Ovary (tissue), 9 donors: ENCODE results near the gene CDC26. TPM values are rescaled to one million over a fixed set of nuclear protein-coding genes. Genes with fewer than 3 reads are reported as not detected.

ENCODE experiments used
- DNase-seq, 5 donors: peaks; one replicate each; pipeline ENCODE4 v3.0.0-alpha.2; 2019 to 2020
- H3K27ac ChIP-seq, 2 donors: fragments of 200-600 bp; one replicate each; pipeline versions ENCODE4 v1.5.1 to v1.8.0; 2019 to 2022
- H3K27me3 ChIP-seq: fragments of 200-600 bp; one replicate; pipeline ENCODE4 v1.8.0; 2022
- H3K36me3 ChIP-seq: fragments of 200-600 bp; sonication (generic); one replicate; pipeline ENCODE4 v1.5.1; 2019
- H3K4me1 ChIP-seq: one replicate; pipeline ENCODE4 v1.8.1; 2013; ENCODE audit warnings: mild to moderate bottlenecking, moderate library complexity; ENCODE audit not compliant: insufficient read depth
- H3K4me3 ChIP-seq: fragments of 200-600 bp; sonication (generic); one replicate; pipeline ENCODE4 v1.5.1; 2017
- H3K9me3 ChIP-seq, 2 donors: fragments of 200-600 bp in 1 of 2; sonication (generic) in 1 of 2; one replicate each; pipeline versions ENCODE4 v1.5.1 to v1.8.1; 2013 to 2019; ENCODE audit warnings: mild to moderate bottlenecking in 1 of 2, moderate library complexity in 1 of 2
- EP300 ChIP-seq: sonication (generic); formaldehyde crosslinking; IDR thresholded peaks from one replicate; pipeline ENCODE4 v1.6.1; 2017; ENCODE audit warnings: antibody characterized with exemption
- POLR2A ChIP-seq: fragments of 450-650 bp; IDR thresholded peaks from one replicate; pipeline ENCODE4 v1.6.1; 2017; ENCODE audit warnings: antibody characterized with exemption, mild to moderate bottlenecking, moderate library complexity
- WGBS, 3 donors: extraction: QIAGEN DNeasy Blood & Tissue Kit in 1 of 3; methylation state at CpG; one replicate each; pipeline versions ENCODE4 v1.1.5 to v1.1.7; 2013 to 2017; 5-methylcytosine and 5-hydroxymethylcytosine counted together
- intact Hi-C, 4 donors: fragments of 100-400 bp; cut with DNase I; formaldehyde crosslinking; loops; one replicate each; pipeline versions ENCODE4 v1.11.0 to v1.15.1; 2022 to 2023
- polyA plus RNA-seq, 2 donors: library from polyadenylated mRNA; stranded (reverse); fragments of 200-250 nt in 1 of 2; fragments of 350-450 nt in 1 of 2; fragmentation: Illumina TruSeq in 1 of 2; extraction: RNeasy Lipid Tissue Mini Kit (QIAGEN cat#74804) in 1 of 2; gene quantifications; one replicate each; pipeline ENCODE4 v1.2.3, GENCODE V29; 2013 to 2014
- total RNA-seq, 7 donors: library from RNA; depleted of rRNA in 2 of 7; stranded (reverse); fragments of >200 nt in 2 of 7; fragmentation: NEBNext Ultra II Directional in 3 of 7; extraction: Animal tissue kit (Norgen Biotek cat#: 25700) in 3 of 7; gene quantifications; one replicate each; pipeline versions ENCODE4 v1.1.0 to v1.2.4, GENCODE V29; 2016 to 2023
- TF ChIP-seq, protein P1 (sequence below), 3 donors: fragments of 450-650 bp in 2 of 3; fragments of 200-600 bp in 1 of 3; IDR thresholded peaks; one replicate each; pipeline versions ENCODE4 v1.5.1 to v1.8.0; 2016 to 2022; ENCODE audit warnings: antibody characterized with exemption in 3 of 3, mild to moderate bottlenecking in 1 of 3
- donor health status: DM: no; HTN: no; CAD: no; lungs with moderate emphysema.
- donor health status: DM: no; HTN: no; CAD: no.
- donor health status: Bipolar disorder and iron deficiency.
- donor health status: DM: yes; HTN: yes; CAD: no.
- donor health status: DM: no; HTN: no; CAD: no.
- donor health status: DM: yes; HTN: yes; CAD: no.

CDC26 gene
- total and polyA plus RNA-seq, 9 donors = 24.2 to 57.3 (median 27.7) TPM

DNA sequence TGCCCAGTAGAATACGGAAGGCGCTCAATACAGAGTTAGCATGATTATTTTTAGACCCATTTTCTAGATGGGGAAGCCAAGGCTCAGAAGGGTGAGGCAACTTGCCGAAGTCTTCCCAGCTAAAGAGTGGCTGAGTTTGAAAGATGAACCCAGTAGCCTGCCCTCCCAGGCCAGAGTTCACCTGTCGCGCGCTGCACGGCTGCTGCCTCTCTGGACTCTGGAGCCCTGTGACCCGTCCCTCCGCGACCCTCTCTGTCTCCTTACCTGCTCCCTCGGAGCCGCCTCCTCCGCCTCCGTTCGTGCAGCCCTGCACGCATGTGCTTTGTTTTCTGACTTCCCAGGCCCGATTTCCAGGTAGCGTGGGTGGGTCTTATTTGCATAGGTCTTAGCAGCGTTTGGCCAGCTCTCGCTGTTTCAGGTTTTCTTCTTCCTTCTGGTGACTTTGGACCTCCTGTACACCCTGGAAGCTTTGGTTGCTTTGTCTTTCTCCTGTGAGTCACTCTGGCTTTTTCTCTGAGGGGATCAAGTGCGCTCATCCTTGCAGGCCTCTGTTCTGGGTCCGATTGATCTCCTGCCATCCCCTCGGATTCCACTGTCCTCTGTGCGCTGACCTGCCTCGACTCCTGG lies 27.5 kb upstream of the CDC26 start, which contains the start of gene RNF183:
RNF183 (minus strand) TSS at position 585 of the 627 bp plus-strand sequence. CDS start 5,192 bp downstream, outside the sequence.
- H3K9me3 ChIP-seq = no peaks in the 10 kb centered on the region
- TF ChIP-seq EP300 (no peak), POLR2A (no peak)
- TF ChIP-seq, protein P1, sequence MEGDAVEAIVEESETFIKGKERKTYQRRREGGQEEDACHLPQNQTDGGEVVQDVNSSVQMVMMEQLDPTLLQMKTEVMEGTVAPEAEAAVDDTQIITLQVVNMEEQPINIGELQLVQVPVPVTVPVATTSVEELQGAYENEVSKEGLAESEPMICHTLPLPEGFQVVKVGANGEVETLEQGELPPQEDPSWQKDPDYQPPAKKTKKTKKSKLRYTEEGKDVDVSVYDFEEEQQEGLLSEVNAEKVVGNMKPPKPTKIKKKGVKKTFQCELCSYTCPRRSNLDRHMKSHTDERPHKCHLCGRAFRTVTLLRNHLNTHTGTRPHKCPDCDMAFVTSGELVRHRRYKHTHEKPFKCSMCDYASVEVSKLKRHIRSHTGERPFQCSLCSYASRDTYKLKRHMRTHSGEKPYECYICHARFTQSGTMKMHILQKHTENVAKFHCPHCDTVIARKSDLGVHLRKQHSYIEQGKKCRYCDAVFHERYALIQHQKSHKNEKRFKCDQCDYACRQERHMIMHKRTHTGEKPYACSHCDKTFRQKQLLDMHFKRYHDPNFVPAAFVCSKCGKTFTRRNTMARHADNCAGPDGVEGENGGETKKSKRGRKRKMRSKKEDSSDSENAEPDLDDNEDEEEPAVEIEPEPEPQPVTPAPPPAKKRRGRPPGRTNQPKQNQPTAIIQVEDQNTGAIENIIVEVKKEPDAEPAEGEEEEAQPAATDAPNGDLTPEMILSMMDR (IDR thresholded peaks at IDR 0.05) = no peak
- no peaks in the 10 kb centered on the region for H3K4me1 ChIP-seq
- DNase-seq = no peak
- H3K27me3 ChIP-seq = no peaks in the 10 kb centered on the region
- no peak within 1 kb of the TSS for H3K4me3 ChIP-seq
- no peak within 1 kb of the TSS for H3K27ac ChIP-seq
- intact Hi-C loops = loop anchor here in 1 of 4 donors (10.0 kb wide), 1 partner anchor 102 kb away; the partner anchor contains the start of gene ALAD
- WGBS, 3 donors = 70 to 79% (median 78%) methylated on average over 25 of the region's 25 CpGs
- no peaks in the 10 kb centered on the region for H3K36me3 ChIP-seq

GRCh38 chr9:113301548-113301947 lies 26.2 kb upstream of the CDC26 start:
- WGBS, 3 donors = 81 to 88% (median 82%) methylated on average over 8 of the region's 8 CpGs
- DNase-seq = no peak
- Histone ChIP-seq H3K9me3 (no peaks in the 10 kb centered on the region), H3K36me3 (no peaks in the 10 kb centered on the region), H3K4me3 (no peak overlapping the region), H3K27me3 (no peaks in the 10 kb centered on the region), H3K27ac (no peak overlapping the region), H3K4me1 (no peaks in the 10 kb centered on the region)
- intact Hi-C loops = loop anchor here in 1 of 4 donors (10.0 kb wide), 1 partner anchor 103 kb away; the partner anchor contains the start of gene ALAD
- TF ChIP-seq POLR2A = no peak
- TF ChIP-seq EP300 = no peak
- TF ChIP-seq, protein P1 (IDR thresholded peaks at IDR 0.05) = no peak

DNA sequence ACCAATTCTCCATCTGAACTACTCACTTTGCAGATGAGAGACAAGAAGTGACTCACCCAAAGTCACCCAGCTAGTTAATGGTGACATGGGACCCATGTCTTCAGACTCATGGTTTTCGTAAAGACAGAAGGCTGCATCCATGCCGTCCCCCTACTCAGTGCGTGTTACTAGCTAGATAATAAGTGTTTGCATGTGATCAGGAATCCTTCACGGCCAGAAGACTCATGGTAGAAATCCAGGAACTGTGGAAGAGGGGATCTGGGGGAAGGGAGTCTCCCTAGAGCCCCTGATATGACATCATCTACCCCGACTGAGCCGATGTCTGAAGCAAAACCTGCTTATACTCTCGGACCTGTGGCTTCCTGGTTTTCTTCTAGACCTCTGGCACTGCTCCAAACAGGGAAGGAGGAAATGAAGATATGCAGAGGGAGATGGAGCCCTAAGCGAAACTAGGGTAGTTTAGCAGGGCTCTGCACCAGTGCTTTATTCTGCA lies 24.5 kb upstream of the CDC26 start:
- no peaks in the 10 kb centered on the region for H3K9me3 ChIP-seq
- H3K27me3 ChIP-seq = no peaks in the 10 kb centered on the region
- no peaks in the 10 kb centered on the region for H3K36me3 ChIP-seq
- intact Hi-C loops = loop anchor here in 1 of 4 donors (10.0 kb wide), 1 partner anchor 105 kb away; the partner anchor contains the start of gene ALAD
- DNase-seq = no peak
- H3K4me1 ChIP-seq = no peaks in the 10 kb centered on the region
- 23 to 30% (median 24%) methylated on average over 8 of the region's 8 CpGs for WGBS, 3 donors
- H3K27ac ChIP-seq = no peak overlapping the region
- H3K4me3 ChIP-seq = no peak overlapping the region
- TF ChIP-seq, protein P1 (IDR thresholded peaks at IDR 0.05) = no peak

DNA sequence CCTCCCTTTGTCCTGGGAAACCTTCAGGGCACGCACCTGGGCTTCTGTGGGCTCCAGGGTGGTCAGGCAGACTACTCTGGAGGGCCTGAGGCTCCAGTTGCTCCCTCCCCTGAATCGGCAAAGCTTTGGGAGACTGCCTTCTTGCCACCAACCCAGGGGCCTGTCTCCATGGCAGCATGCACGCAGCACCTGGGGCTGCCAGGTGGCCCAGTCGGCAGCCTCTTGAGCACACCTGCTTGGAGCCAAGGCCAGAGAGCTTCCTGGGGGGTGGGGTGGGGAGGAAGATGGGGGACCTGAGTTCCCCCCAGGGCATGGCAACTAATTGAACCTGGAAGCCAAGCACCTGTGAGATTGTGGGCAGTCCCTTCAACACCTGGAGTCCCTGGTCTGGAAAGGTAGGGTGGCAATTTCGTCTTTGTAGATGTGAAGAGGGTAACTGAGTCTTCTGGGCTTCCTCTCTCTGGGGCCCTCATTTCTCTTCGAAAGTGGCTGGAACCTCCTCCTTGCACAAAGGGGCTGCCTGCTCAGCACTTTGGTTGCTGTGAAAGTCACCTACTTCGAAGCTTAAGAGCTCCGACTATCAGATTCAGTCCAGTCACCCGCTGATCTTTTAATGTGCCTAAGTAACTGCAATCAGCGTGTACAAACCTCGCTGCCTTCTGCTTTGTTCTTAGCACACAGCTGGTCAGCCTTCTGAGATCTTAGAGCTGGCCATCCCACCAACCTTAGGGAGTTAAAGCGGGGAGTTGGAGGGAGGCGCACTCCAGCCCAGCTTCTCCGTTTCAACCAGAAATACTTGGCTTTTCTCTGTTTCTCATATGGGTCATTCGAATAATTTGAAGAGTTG lies 23.8 kb upstream of the CDC26 start:
- no peaks in the 10 kb centered on the region for H3K27me3 ChIP-seq
- no peaks in the 10 kb centered on the region for H3K9me3 ChIP-seq
- DNase-seq = no peak
- H3K4me3 ChIP-seq = no peak overlapping the region
- no peak for TF ChIP-seq POLR2A
- no peak for TF ChIP-seq EP300
- TF ChIP-seq, protein P1 (IDR thresholded peaks at IDR 0.05) = no peak
- H3K4me1 ChIP-seq = no peaks in the 10 kb centered on the region
- 82 to 85% (median 83%) methylated on average over 15 of the region's 15 CpGs for WGBS, 3 donors
- H3K36me3 ChIP-seq = no peaks in the 10 kb centered on the region
- intact Hi-C loops = no loop called here
- H3K27ac ChIP-seq = no peak overlapping the region
